Activated T-cell treated with anti-CD3 and anti-CD28 coated beads for 24 hours (primary cell): Measurements from ENCODE around the gene ADGRG1.

Source experiments
- DNase-seq: peaks from one replicate; pipeline ENCODE4 v3.0.0-alpha.2; 2020; ENCODE audit warnings: low read depth

The ADGRG1 gene

GRCh38 chr16:57606147-57606846 is 22.1 kb upstream of the ADGRG1 start:
- DNase-seq, result no peak

GRCh38 chr16:57606847-57607501 is 21.5 kb upstream of the ADGRG1 start:
- no peak for DNase-seq

DNA sequence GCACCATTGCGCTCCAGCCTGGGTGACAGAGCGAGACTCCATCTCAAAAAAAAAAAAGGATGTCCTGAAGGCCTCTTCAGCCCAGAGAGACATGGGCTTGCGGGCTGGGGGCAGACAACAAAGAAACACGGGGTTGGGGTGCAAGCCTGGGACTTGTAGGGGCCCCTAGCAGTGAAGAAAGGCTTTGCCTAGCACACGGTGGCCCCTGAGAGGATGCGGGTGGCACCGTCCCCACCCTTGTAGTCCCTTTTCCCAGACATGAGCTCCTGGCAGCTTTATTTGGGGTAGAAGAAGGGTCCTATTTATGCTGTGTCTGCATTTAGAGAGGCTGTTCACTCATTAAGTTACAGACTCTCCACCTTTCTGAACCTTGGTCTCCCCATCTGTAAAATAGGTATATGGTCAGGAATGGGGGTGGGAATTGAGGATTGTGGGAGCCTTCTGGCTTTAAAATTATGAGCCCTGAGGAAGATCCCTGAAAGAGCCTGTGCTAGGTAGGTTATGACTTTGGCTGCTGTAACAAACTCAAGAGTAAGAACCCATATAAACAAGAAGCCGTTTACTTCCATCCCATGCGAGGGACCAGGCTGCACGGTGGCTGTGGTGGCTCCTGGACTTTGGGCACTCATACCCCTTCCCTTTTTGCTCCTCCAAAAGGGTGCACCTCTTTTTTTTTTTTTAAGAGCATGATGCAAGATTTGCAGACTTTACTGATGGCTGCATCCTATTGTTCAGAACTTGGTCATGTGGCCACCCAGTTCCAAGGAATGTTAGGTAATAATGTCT is 20.6 kb upstream of the ADGRG1 start:
- no peak for DNase-seq

GRCh38 chr16:57608462-57609113 is 19.8 kb upstream of the ADGRG1 start:
- no peak for DNase-seq

DNA sequence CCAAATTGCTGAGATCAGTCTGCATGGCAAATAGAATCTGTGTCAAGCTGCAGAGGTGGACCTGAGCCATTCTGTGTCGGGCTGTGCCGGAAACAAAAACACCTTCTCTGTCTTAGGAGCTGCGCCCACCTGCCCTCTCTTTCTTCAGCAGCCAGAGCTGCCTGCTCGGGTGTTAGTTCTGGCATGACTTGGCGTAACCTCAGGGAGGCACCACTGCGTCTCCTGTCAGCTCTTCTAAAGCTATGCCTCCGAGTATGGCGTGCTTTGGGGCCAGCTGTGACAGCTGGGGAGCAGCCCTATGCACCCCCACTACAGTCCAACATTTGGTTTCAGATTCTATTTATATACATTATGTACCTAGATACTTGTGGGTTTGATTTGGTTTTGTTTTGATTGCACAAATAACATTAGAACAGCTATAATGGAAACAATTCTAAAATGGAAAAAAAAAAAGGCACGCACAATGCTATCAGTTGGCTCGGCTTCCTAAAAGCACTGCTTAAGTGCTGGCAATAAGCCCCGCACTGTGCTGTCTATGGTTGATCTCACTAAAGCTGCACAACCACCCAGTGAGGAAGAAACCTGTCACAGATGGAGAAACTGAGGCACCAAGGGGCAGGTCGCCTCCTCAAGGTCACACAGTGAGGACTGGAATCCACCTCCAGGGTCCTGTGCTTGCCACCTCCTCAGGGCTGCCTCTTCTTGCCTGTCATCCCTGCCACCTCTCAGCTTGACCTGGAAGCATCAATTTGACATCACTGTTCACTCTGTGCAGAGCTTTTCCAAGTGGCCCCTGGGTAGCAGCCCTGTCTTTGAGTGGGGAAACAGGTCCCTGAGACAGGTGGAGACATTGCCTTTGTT is 18.7 kb upstream of the ADGRG1 start:
- DNase-seq, result peak; percentile 69

DNA sequence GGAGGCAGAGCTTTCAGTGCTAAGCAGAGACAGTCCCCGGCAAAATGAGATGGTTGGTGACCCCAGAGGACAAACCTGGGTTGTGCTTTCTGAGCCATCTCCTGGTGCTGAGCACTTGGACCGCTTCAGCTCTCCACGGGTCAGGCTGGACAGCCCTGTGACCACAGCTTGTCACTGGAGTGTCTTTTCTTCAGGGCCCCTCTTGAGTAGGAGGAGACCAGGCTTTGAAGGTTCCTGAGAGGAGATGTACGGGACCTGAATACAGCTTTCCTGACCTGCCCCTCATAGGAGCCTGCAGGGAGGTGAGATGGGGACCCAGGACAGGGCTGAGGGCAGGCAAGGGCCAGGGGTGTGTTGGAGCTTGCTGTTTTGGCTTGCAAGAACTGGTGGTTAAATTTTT is 17.8 kb upstream of the ADGRG1 start:
- DNase-seq, result no peak

- no peak for DNase-seq
These were observed 17.2 kb upstream of the ADGRG1 start for GRCh38 chr16:57611181-57611580.

GRCh38 chr16:57611706-57612105 is 16.7 kb upstream of the ADGRG1 start:
- no peak for DNase-seq

- DNase-seq, result no peak
These were observed 15.9 kb upstream of the ADGRG1 start for GRCh38 chr16:57612494-57612893.

GRCh38 chr16:57613514-57613913 is 14.9 kb upstream of the ADGRG1 start:
- no peak for DNase-seq

DNA sequence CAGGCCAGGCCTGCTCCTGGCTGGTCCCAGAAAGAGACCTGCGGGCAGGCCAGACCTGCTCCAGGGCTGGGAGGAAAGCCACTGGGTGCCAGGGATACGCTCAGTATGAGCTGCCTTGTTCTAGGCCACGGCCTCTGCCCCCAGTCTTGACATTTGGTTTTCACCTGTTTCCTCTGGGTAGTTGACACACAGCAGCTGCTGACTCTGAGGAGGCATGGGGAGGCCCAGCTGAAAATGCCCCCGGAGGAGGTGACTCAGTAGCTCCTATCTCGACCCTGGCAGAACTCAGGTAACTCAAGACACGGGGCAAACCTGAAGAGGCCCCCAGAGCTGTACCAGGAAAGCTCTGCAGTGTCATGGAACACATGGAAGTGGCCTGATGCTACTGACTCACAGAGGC is 13.9 kb upstream of the ADGRG1 start:
- DNase-seq, result no peak

- DNase-seq, result no peak
These were observed 13.5 kb upstream of the ADGRG1 start for GRCh38 chr16:57614944-57615343.

GRCh38 chr16:57615813-57616212 is 12.6 kb upstream of the ADGRG1 start:
- DNase-seq, result no peak

DNA sequence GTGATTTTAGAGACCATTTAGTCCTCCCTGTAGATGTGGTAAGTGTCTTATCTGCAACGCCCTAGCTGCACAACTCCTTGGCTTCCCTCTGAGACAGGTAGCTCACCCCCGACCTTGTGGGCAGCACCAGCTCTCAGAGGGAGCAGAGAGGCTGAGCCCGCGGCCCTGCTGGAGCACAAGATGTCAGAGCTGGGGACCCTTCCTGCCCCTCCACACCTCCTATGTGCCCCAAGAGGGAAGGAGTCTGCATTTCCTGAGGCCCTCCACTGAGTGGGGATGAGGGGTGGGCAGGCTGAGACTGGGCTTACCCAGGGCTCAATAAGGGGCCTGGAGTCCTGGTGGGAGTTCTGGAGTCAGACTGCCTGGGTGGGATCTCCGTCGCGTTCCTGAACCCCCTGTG is 12.2 kb upstream of the ADGRG1 start:
- DNase-seq, result no peak

GRCh38 chr16:57616876-57617275 is 11.6 kb upstream of the ADGRG1 start:
- DNase-seq, result no peak

- no peak for DNase-seq
These were observed 10.8 kb upstream of the ADGRG1 start for GRCh38 chr16:57617604-57618111.

GRCh38 chr16:57618296-57619132 is 9.9 kb upstream of the ADGRG1 start:
- DNase-seq, result no peak

GRCh38 chr16:57619133-57619605 is 9.3 kb upstream of the ADGRG1 start:
- DNase-seq, result no peak

DNA sequence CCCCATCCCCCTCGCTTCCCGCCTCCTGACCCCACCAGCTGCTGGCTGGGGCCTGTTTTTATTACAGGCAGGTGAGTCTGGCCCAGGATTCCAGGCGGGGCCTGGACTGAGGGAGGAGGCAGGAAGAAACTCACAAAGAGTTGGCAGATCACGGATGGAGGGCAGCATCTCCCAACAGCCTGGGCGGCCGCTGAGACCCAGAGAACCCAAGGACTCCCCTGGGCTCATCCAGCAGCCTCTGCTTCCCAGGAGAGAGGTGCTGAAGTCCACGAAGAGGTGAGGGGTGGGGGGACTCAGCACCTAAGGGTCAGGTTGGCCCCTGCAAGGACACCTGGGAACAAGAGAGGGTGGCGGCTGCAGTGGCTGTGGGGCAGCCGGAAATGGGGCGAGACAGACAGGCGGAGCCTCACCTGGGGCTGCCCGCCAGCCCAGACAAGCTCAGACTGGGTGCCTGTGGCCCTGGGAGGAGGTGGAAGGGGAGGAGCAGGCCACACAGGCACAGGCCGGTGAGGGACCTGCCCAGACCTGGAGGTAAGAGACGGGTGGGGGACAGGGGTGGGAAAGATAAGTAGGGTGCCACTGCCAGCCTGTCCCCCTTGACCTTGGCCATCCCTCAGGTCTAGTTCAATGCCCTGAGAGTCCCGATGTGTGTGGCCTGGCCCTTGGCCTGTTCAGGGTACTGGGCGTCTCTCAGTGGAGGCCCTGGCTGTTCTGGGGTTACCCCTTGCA is 8.7 kb upstream of the ADGRG1 start:
- no peak for DNase-seq
